Upper lobe of left lung (tissue), 4 donors: ENCODE measurements around the gene IL22RA2.

ENCODE experiments used
- CTCF ChIP-seq, 6 experiments: fragments of 450-650 bp in 4 of 6; fragments of 200-600 bp in 2 of 6; sonication (generic) in 2 of 6; IDR thresholded peaks; one replicate each; pipeline ENCODE4 v1.5.1; 2016 to 2019; ENCODE audit warnings: antibody characterized with exemption in 6 of 6
- POLR2A ChIP-seq, 4 donors: fragments of 450-650 bp; IDR thresholded peaks; one replicate each; pipeline ENCODE4 v1.5.1; 2016 to 2017; ENCODE audit warnings: antibody characterized with exemption in 4 of 4, mild to moderate bottlenecking in 2 of 4
- POLR2AphosphoS5 ChIP-seq, 2 donors: sonication (generic); formaldehyde crosslinking; IDR thresholded peaks; one replicate each; pipeline ENCODE4 v1.5.1; 2017; ENCODE audit warnings: antibody characterized with exemption in 2 of 2

- TF ChIP-seq POLR2A (IDR thresholded peaks at IDR 0.05), result no peak
- no peak for TF ChIP-seq CTCF (IDR thresholded peaks at IDR 0.05)
- TF ChIP-seq POLR2AphosphoS5 (IDR thresholded peaks at IDR 0.05), result no peak
Measured at GRCh38 chr6:137104926-137105325, 68.5 kb downstream of the IL22RA2 start.
